ENCODE data around the gene CGB2. TPM values are rescaled to one million over a fixed set of nuclear protein-coding genes. Genes with fewer than 3 reads are reported as not detected.

The CGB2 gene
- total and polyA plus RNA-seq, 2 donors (not counting 1 experiment from before 2014, with no cell fraction given) = not detected

DNA sequence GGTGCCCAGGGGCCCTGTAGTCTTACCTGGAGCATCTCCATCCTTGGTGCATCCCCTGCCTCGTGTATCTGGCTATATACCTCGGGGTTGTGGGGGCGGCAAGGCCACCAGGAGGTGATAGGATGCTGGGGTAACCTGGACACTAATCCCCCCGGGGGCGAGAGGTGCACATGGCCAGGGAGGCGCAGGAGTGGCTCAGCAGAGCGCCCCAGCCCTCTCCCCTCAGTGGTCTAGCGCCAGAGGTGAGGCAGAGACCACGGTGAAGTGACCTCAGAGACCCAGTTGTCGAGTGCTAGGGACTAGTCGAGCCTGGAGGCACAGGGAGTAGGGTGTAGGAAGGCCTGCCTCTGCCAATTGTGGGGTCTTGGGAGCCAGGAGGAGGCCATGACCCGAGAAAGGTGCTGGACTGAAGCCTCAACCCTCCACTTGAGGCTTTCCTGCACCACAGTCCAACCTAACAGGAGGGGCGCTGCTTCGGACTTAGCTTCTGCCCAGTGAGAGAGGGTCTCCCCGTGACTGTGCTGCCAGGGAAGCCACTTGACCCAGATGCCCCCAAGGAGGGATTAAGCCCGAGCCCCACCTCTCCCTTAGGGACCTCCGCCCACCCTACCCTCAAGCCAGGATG lies 14.5 kb upstream of the CGB2 start, which contains the start of gene LHB:
Gene LHB (minus strand): TSS at position 51 of the 625 bp plus-strand sequence. CDS start 10 bp downstream, at position 41.
- peaks cover 0 to 9% (median 2%) of the 10 kb centered on the region in 4 experiments for H3K27me3 ChIP-seq (replicated peaks in 1 of 4; ENCODE audit: control extremely low read depth in 1 of 4, control insufficient read depth in 3 of 4, insufficient read depth in 4 of 4, low read length in 3 of 4)
- H3K79me2 ChIP-seq (ENCODE audit: control insufficient read depth, insufficient read depth, low read length) = no peaks in the 10 kb centered on the region
- H3K36me3 ChIP-seq (replicated peaks in 1 of 2; ENCODE audit: control extremely low read depth in 1 of 2, control insufficient read depth in 1 of 2, extremely low read depth in 1 of 2, insufficient read depth in 2 of 2, low read length in 1 of 2) = peaks cover 0 to 9% of the 10 kb centered on the region in 2 experiments
- H2AFZ ChIP-seq (ENCODE audit: insufficient read depth, low read depth, low read length, poor library complexity, severe bottlenecking) = peak within 1 kb of the TSS; percentile 88
- H3K27ac Mint-ChIP-seq = peak within 1 kb of the TSS; percentile 67
- CTCF ChIA-PET = interaction anchor here (0.6 to 1.9 kb wide), 6 partner anchors 10 to 181 kb away, joined by 3 to 10 read pairs (median 4); partner anchors contain the start of genes GYS1, LIN7B and RUVBL2
- H3K4me3 ChIP-seq (ENCODE audit: control extremely low read depth in 1 of 5, extremely low read depth in 1 of 5, insufficient read depth in 1 of 5, low read depth in 2 of 5, low read length in 4 of 5) = peak within 1 kb of the TSS in 4 of 5 experiments; percentile 52 to 73 (median 60)
- DNase-seq (no peak), ATAC-seq (ENCODE audit: low read depth) (no peak)
- no peaks in the 10 kb centered on the region for H3K27me3 Mint-ChIP-seq
- no peaks in the 10 kb centered on the region for H4K20me1 ChIP-seq (ENCODE audit: control insufficient read depth, insufficient read depth, low read length, poor library complexity, severe bottlenecking)
- TF ChIP-seq EZH2 (IDR thresholded peaks at IDR 0.05; ENCODE audit: borderline replicate concordance, insufficient read depth, low read depth, low read length, poor library complexity, severe bottlenecking) = no peak
- TF ChIP-seq, protein P1, sequence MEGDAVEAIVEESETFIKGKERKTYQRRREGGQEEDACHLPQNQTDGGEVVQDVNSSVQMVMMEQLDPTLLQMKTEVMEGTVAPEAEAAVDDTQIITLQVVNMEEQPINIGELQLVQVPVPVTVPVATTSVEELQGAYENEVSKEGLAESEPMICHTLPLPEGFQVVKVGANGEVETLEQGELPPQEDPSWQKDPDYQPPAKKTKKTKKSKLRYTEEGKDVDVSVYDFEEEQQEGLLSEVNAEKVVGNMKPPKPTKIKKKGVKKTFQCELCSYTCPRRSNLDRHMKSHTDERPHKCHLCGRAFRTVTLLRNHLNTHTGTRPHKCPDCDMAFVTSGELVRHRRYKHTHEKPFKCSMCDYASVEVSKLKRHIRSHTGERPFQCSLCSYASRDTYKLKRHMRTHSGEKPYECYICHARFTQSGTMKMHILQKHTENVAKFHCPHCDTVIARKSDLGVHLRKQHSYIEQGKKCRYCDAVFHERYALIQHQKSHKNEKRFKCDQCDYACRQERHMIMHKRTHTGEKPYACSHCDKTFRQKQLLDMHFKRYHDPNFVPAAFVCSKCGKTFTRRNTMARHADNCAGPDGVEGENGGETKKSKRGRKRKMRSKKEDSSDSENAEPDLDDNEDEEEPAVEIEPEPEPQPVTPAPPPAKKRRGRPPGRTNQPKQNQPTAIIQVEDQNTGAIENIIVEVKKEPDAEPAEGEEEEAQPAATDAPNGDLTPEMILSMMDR (IDR thresholded peaks at IDR 0.05) = no peak
- H3K9me3 ChIP-seq (ENCODE audit: control extremely low read depth in 1 of 3, control insufficient read depth in 2 of 3, insufficient read depth in 1 of 3, low read length in 2 of 3) = no peaks in the 10 kb centered on the region
- intact Hi-C loops (cut with micrococcal nuclease) = no loop called here
- POLR2A ChIA-PET = interaction anchor here (0.6 to 1.5 kb wide), 3 partner anchors 17 to 130 kb away, joined by 3 to 7 read pairs (median 3); partner anchors contain the start of gene RUVBL2
- H3K9ac ChIP-seq (ENCODE audit: low read length) = peak within 1 kb of the TSS; percentile 72
- peak within 1 kb of the TSS; percentile 99 for H3K4me2 ChIP-seq (replicated peaks; ENCODE audit: low read depth, low read length, poor library complexity, severe bottlenecking)
- H3K4me1 Mint-ChIP-seq = peaks cover 34% of the 10 kb centered on the region
- peak within 1 kb of the TSS in 1 of 2 donors; percentile 30 for H3K27ac ChIP-seq (ENCODE audit: low read length in 2 of 2)
- peak within 1 kb of the TSS; percentile 89 for H3K4me3 Mint-ChIP-seq
- peaks cover 25 to 40% of the 10 kb centered on the region in 2 donors for H3K4me1 ChIP-seq (ENCODE audit: control insufficient read depth in 2 of 2, insufficient read depth in 2 of 2, low read length in 2 of 2)
- no peaks in the 10 kb centered on the region for H3K9me3 Mint-ChIP-seq (ENCODE audit: insufficient read depth)
- WGBS (ENCODE audit: insufficient coverage) = 79% methylated on average over 10 of the region's 17 CpGs

Measured in B cell (primary cell).